GM10266 (cell line): ENCODE measurements around the gene PKHD1.

ENCODE experiments used
- DNase-seq: peaks from one replicate; pipeline ENCODE4 v3.0.0; 2012; ENCODE audit errors: extremely low spot score
- TF ChIP-seq, protein P1 (sequence below): IDR thresholded peaks from 2 replicates; pipeline ENCODE4 v1.5.1; 2012; ENCODE audit warnings: mild to moderate bottlenecking, low read depth; ENCODE audit not compliant: control insufficient read depth, insufficient read depth; ENCODE audit errors: missing control alignments

Gene PKHD1

DNA sequence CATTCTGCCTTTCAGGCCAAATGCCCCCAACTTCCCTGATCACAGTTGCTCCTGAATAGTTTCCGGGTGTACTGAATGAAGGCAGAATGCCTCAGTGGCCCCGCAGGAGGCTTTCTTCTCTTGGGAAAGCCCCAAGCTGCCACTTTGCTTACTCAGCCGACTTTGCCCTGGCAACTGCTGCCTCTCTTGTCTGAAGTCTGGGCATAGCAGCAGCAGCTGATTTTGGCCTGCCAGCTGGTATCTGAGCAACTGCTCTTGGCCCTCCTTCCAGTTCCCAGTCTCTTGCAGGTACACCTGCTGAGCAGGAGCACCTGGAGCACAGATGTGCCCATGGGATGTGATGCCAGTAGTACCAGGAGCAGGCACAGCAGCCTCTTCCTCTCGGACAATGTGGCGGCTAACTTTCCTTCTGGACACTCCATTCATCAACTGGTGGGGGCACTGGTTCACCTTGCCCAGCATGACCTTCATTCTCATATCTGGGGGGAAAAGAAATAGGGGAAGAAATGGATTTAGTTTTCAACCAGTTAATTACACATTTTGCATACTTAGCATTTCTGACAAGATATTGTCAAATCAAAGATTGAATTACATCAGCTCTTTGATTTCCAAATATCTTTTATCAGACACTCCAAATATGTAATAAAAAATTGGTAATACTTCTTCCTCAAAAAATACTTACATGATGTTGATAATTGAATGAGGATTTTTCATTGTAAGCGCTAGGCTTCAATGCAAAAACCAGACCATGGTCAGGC is 468.2 kb downstream of the PKHD1 start:
- TF ChIP-seq, protein P1, sequence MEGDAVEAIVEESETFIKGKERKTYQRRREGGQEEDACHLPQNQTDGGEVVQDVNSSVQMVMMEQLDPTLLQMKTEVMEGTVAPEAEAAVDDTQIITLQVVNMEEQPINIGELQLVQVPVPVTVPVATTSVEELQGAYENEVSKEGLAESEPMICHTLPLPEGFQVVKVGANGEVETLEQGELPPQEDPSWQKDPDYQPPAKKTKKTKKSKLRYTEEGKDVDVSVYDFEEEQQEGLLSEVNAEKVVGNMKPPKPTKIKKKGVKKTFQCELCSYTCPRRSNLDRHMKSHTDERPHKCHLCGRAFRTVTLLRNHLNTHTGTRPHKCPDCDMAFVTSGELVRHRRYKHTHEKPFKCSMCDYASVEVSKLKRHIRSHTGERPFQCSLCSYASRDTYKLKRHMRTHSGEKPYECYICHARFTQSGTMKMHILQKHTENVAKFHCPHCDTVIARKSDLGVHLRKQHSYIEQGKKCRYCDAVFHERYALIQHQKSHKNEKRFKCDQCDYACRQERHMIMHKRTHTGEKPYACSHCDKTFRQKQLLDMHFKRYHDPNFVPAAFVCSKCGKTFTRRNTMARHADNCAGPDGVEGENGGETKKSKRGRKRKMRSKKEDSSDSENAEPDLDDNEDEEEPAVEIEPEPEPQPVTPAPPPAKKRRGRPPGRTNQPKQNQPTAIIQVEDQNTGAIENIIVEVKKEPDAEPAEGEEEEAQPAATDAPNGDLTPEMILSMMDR, result no peak
- no peak for DNase-seq

DNA sequence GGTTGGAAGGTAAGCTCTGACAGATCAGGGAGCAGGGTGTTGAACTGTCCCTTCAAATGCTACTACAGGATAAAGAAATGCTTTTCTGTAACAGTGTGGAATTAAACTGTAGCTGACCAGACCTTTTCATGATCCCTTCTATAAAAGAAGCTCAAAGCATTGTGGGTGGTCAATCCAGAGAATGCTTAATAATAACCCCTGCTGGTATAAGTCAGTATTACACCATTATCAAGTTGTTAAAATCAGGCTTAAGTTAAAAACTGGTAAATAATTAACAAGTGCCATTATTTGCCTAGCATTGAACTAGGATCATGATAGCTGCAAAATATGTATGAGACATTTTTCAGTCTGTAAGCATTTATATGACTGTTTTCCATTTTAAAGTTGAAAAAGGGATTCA is 468.9 kb downstream of the PKHD1 start:
- no peak for DNase-seq

DNA sequence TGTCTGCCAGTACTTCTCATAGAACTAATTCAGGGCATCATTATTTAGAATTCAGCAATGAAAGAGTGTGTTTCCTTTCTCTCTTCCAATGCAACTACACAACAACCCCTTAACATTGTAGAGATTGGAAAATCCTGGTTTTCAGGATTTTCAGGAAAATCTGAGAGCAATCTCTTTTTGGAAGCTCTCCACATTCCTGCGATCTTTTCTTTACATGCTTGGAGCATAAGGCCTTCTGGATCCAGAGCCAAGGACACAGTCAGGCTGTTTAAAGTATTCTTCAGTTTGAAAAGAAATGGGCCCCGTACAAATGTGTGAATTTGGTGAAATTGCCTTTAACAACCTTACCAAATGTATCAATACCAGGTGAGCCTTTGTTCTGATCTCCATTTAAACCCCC is 469.7 kb downstream of the PKHD1 start:
- TF ChIP-seq, protein P1, result no peak
- DNase-seq, result no peak

More for the DNA sequence above, 468.9 kb downstream of the PKHD1 start:
- TF ChIP-seq, protein P1, result peak; percentile 5

DNA sequence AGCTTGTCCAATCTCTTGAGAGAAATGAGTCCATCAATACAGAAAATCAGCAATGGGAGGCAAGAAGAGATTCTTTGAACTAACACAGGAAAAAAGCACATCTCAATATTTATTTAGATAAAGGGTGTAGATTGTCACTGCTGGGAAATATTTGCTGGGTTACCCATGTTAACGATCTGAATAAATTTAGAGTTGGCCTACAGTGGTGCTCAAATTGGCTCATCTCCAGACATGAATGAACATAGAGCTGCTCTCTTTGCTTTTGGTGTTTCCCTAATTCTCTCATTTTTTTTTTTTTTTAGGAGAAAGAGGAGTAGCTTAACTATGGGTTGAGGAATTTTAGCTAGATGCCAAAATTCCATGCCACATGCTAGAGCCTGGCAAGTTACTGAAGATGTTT is 471.2 kb downstream of the PKHD1 start:
- TF ChIP-seq, protein P1, result no peak
- DNase-seq, result no peak

DNA sequence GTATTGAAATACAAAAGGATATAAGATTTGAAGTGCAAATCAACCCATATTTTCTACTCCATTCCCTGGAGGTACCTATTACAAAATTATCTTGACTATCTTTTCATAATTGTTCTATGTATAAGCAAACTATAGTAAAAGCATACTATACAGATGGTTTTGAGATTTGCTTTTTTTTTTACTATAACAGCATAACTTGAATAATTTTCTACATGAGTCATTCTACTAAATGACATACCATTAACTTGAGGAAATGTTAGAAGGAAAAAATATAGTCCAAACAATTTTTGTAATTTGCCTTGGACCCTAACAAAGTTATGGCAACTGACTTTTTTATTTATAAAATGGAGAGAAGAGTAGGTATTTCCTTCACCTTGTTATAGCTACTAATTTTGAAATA is 472.7 kb downstream of the PKHD1 start:
- DNase-seq, result no peak
- TF ChIP-seq, protein P1, result no peak

DNA sequence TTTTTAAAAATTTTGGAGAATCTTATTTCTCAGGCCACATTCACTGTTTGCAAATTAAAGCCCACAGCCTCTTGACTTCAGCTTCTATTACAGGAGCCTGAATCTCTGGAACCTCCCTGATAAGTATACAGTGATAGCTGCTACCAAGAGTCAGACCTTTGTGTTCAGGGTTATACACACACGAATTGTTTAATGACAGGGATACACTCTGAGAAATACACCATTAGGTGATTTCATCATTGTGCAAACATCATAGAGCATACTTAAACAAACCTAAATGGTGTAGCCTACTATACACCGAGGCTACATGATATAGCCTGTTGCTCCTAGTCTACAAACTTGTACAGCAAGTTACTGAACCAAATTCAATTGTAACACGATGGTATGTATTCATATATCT is 473.9 kb downstream of the PKHD1 start:
- no peak for DNase-seq
- TF ChIP-seq, protein P1, result no peak

DNA sequence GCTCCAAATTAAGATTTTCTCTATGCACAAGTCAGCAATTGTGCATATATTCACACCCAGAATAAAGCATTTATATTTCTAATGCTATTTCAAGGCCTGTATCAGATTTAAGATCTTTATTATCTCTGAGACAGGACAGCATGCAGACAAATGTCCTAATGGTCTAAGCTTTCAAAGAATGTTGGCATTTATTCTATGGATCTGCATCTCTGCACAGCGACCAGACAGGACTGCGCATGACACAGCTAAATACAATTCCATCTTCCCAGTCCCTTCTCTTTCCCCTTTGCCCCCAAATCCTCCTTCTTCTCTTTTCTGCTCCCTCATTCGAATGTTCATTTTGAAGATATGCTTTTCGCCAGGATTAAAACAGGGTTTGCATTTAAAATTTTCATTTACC is 478.5 kb downstream of the PKHD1 start:
- TF ChIP-seq, protein P1, result no peak

More for the DNA sequence above, 478.5 kb downstream of the PKHD1 start:
- no peak for DNase-seq
